Stimulated activated CD4-positive, alpha-beta T cell treated with anti-CD3 and anti-CD28 coated beads, TNF-alpha, amount 100 ng/mL, for 4 hours (primary cell): ENCODE results near the gene BCL2L2.

Source experiments
- DNase-seq, 3 experiments: peaks; one replicate each; pipeline ENCODE4 v3.0.0-alpha.2; 2020; ENCODE audit warnings: low read depth in 3 of 3

The BCL2L2 gene

GRCh38 chr14:23299986-23300686, 6.5 kb upstream of the BCL2L2 start:
- no peak for DNase-seq

- peak in 1 of 3 experiments; percentile 12 for DNase-seq
These were observed 5.9 kb upstream of the BCL2L2 start for GRCh38 chr14:23300687-23301223.

- peak; percentile 92 to 96 (median 95) for DNase-seq
These were observed 5.2 kb upstream of the BCL2L2 start for GRCh38 chr14:23301288-23301968.

- no peak for DNase-seq
These were observed 4.7 kb upstream of the BCL2L2 start for GRCh38 chr14:23301969-23302289.

- DNase-seq: peak; percentile 77 to 84 (median 83)
These were observed 4.1 kb upstream of the BCL2L2 start, which contains the start of gene PPP1R3E for GRCh38 chr14:23302290-23303225. PPP1R3E (minus strand) TSS chr14:23302859; CDS start chr14:23302576, 283 bp downstream.

- DNase-seq: no peak
These were observed 505 bp downstream of the BCL2L2 start for GRCh38 chr14:23307146-23307530.

GRCh38 chr14:23307687-23308644, 1.3 kb downstream of the BCL2L2 start:
- no peak for DNase-seq

- no peak for DNase-seq
These were observed 2.2 kb downstream of the BCL2L2 start for GRCh38 chr14:23308721-23309445.

GRCh38 chr14:23310546-23310945, 3.9 kb downstream of the BCL2L2 start:
- no peak for DNase-seq

GRCh38 chr14:23316300-23316699, 9.7 kb downstream of the BCL2L2 start:
- no peak for DNase-seq

- no peak for DNase-seq
These were observed 13.3 kb downstream of the BCL2L2 start for GRCh38 chr14:23319746-23320583.

- DNase-seq: peak; percentile 88 to 96 (median 92)
These were observed 14.2 kb downstream of the BCL2L2 start, which contains the start of gene PABPN1 for GRCh38 chr14:23320584-23321571. PABPN1 (plus strand) TSS chr14:23321457; CDS start chr14:23321470, 13 bp downstream.

GRCh38 chr14:23321572-23322547, 15.2 kb downstream of the BCL2L2 start:
- DNase-seq: peak in 1 of 3 experiments; percentile 25

- DNase-seq: no peak
These were observed 16.2 kb downstream of the BCL2L2 start for GRCh38 chr14:23322568-23323517.

- DNase-seq: no peak
These were observed 17.3 kb downstream of the BCL2L2 start for GRCh38 chr14:23323838-23324454.
